Ishikawa (cell line): ENCODE measurements around the gene CLCN1.

ENCODE experiments used
- CREB1 ChIP-seq: IDR thresholded peaks from 2 replicates; pipeline ENCODE4 v1.6.1; 2012; ENCODE audit warnings: low read depth
- EP300 ChIP-seq: IDR thresholded peaks from 2 replicates; pipeline ENCODE4 v1.6.1; 2012; ENCODE audit warnings: borderline replicate concordance
- RAD21 ChIP-seq: IDR thresholded peaks from 2 replicates; pipeline ENCODE4 v1.6.1; 2012; ENCODE audit warnings: low read depth
- YY1 ChIP-seq: IDR thresholded peaks from 2 replicates; pipeline ENCODE4 v1.6.1; 2012; ENCODE audit warnings: low read depth
- TF ChIP-seq, protein P1 (sequence below): IDR thresholded peaks from 2 replicates; pipeline ENCODE4 v1.6.1; 2012; ENCODE audit warnings: low read depth, mild to moderate bottlenecking
- TF ChIP-seq, protein P2 (sequence below): IDR thresholded peaks from 2 replicates; pipeline ENCODE4 v1.6.1; 2012

GRCh38 chr7:143387156-143387975 is 71.5 kb downstream of the CLCN1 start:
- no peak for TF ChIP-seq RAD21
- no peak for TF ChIP-seq EP300
- TF ChIP-seq YY1, result no peak
- TF ChIP-seq, protein P1, sequence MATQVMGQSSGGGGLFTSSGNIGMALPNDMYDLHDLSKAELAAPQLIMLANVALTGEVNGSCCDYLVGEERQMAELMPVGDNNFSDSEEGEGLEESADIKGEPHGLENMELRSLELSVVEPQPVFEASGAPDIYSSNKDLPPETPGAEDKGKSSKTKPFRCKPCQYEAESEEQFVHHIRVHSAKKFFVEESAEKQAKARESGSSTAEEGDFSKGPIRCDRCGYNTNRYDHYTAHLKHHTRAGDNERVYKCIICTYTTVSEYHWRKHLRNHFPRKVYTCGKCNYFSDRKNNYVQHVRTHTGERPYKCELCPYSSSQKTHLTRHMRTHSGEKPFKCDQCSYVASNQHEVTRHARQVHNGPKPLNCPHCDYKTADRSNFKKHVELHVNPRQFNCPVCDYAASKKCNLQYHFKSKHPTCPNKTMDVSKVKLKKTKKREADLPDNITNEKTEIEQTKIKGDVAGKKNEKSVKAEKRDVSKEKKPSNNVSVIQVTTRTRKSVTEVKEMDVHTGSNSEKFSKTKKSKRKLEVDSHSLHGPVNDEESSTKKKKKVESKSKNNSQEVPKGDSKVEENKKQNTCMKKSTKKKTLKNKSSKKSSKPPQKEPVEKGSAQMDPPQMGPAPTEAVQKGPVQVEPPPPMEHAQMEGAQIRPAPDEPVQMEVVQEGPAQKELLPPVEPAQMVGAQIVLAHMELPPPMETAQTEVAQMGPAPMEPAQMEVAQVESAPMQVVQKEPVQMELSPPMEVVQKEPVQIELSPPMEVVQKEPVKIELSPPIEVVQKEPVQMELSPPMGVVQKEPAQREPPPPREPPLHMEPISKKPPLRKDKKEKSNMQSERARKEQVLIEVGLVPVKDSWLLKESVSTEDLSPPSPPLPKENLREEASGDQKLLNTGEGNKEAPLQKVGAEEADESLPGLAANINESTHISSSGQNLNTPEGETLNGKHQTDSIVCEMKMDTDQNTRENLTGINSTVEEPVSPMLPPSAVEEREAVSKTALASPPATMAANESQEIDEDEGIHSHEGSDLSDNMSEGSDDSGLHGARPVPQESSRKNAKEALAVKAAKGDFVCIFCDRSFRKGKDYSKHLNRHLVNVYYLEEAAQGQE, result no peak
- TF ChIP-seq, protein P2, sequence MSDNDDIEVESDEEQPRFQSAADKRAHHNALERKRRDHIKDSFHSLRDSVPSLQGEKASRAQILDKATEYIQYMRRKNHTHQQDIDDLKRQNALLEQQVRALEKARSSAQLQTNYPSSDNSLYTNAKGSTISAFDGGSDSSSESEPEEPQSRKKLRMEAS, result no peak
- TF ChIP-seq CREB1, result no peak
